H9 (cell line): Measurements from ENCODE around the gene NOVA2. TPM values are rescaled to one million over a fixed set of nuclear protein-coding genes. Genes with fewer than 3 reads are reported as not detected.

Experiments used
- DNase-seq: peaks from one replicate; pipeline ENCODE4 v3.0.0-alpha.2; 2017
- H2AFZ ChIP-seq: one replicate; pipeline ENCODE4 v1.6.1; 2013; ENCODE audit warnings: mild to moderate bottlenecking, low read length, control low read depth, moderate library complexity
- H2AK5ac ChIP-seq: 2 replicates; pipeline ENCODE4 v1.6.1; 2013; ENCODE audit warnings: low read length, control low read depth, mixed read lengths; ENCODE audit not compliant: insufficient read length
- H2BK120ac ChIP-seq: one replicate; pipeline ENCODE4 v1.6.1; 2013; ENCODE audit warnings: low read depth, mild to moderate bottlenecking, low read length, control low read depth, inconsistent platforms; ENCODE audit not compliant: poor library complexity, severe bottlenecking
- H2BK12ac ChIP-seq: 2 replicates; pipeline ENCODE4 v1.6.1; 2013; ENCODE audit warnings: low read length, control low read depth, mixed read lengths, low read depth; ENCODE audit not compliant: insufficient read length
- H2BK15ac ChIP-seq: 2 replicates; pipeline ENCODE4 v1.6.1; 2013; ENCODE audit warnings: low read depth, low read length, control low read depth
- H2BK20ac ChIP-seq: one replicate; pipeline ENCODE4 v1.6.1; 2013; ENCODE audit warnings: low read depth, mild to moderate bottlenecking, low read length, control low read depth, inconsistent platforms; ENCODE audit not compliant: poor library complexity, severe bottlenecking
- H2BK5ac ChIP-seq: 2 replicates; pipeline ENCODE4 v1.6.1; 2013; ENCODE audit warnings: low read length, control low read depth, mixed read lengths; ENCODE audit not compliant: insufficient read length
- H3K14ac ChIP-seq: 2 replicates; pipeline ENCODE4 v1.6.1; 2013; ENCODE audit warnings: low read length, control low read depth; ENCODE audit not compliant: insufficient read depth
- H3K18ac ChIP-seq: 2 replicates; pipeline ENCODE4 v1.6.1; 2013; ENCODE audit warnings: low read depth, mild to moderate bottlenecking, mixed read lengths, low read length, control low read depth; ENCODE audit not compliant: insufficient read length
- H3K23ac ChIP-seq: 2 replicates; pipeline ENCODE4 v1.6.1; 2013; ENCODE audit warnings: low read length, control low read depth, mixed read lengths, low read depth; ENCODE audit not compliant: insufficient read length
- H3K23me2 ChIP-seq: 2 replicates; pipeline ENCODE4 v1.6.1; 2013; ENCODE audit warnings: low read depth, mild to moderate bottlenecking, mixed read lengths, low read length, control low read depth; ENCODE audit not compliant: insufficient read length, poor library complexity, severe bottlenecking
- H3K27ac ChIP-seq: 2 replicates; pipeline ENCODE4 v1.5.1; 2013; ENCODE audit warnings: low read length, control low read depth, mixed read lengths, low read depth; ENCODE audit not compliant: insufficient read length
- H3K27me3 ChIP-seq: 2 replicates; pipeline ENCODE4 v1.6.1; 2013; ENCODE audit warnings: low read length, control low read depth, inconsistent platforms; ENCODE audit not compliant: insufficient read depth
- H3K4ac ChIP-seq: 2 replicates; pipeline ENCODE4 v1.6.1; 2013; ENCODE audit warnings: low read depth, mild to moderate bottlenecking, control low read depth, inconsistent platforms, low read length, moderate library complexity
- H3K4me1 ChIP-seq: 2 replicates; pipeline ENCODE4 v1.6.1; 2013; ENCODE audit warnings: low read length, control low read depth, inconsistent platforms; ENCODE audit not compliant: insufficient read depth
- H3K4me2 ChIP-seq: 2 replicates; pipeline ENCODE4 v1.6.1; 2013; ENCODE audit warnings: low read length, control low read depth, mixed read lengths; ENCODE audit not compliant: insufficient read length, insufficient read depth
- H3K56ac ChIP-seq: 2 replicates; pipeline ENCODE4 v1.6.1; 2013; ENCODE audit warnings: low read depth, mild to moderate bottlenecking, mixed read lengths, low read length, control low read depth; ENCODE audit not compliant: insufficient read length
- H3K79me1 ChIP-seq: 2 replicates; pipeline ENCODE4 v1.6.1; 2013; ENCODE audit warnings: low read depth, mild to moderate bottlenecking, moderate library complexity, low read length, control low read depth, inconsistent platforms; ENCODE audit not compliant: insufficient read depth, poor library complexity, severe bottlenecking
- H3K79me2 ChIP-seq: 2 replicates; pipeline ENCODE4 v1.6.1; 2013; ENCODE audit warnings: low read length, control low read depth, inconsistent platforms; ENCODE audit not compliant: insufficient read depth
- H3K9ac ChIP-seq: 2 replicates; pipeline ENCODE4 v1.6.1; 2013; ENCODE audit warnings: low read length, control low read depth, mixed read lengths; ENCODE audit not compliant: insufficient read length; ENCODE audit errors: extremely low read depth
- H3K9me3 ChIP-seq: one replicate; pipeline ENCODE4 v1.6.1; 2013; ENCODE audit warnings: low read depth, low read length, inconsistent platforms; ENCODE audit not compliant: control insufficient read depth
- H3T11ph ChIP-seq: one replicate; pipeline ENCODE4 v1.6.1; 2013; ENCODE audit warnings: mild to moderate bottlenecking, low read length, control low read depth, inconsistent platforms
- H4K20me1 ChIP-seq: one replicate; pipeline ENCODE4 v1.6.1; 2013; ENCODE audit not compliant: control insufficient read depth, insufficient read length, insufficient read depth
- H4K5ac ChIP-seq: 2 replicates; pipeline ENCODE4 v1.6.1; 2013; ENCODE audit warnings: low read depth, mild to moderate bottlenecking, mixed read lengths, low read length, control low read depth; ENCODE audit not compliant: insufficient read length
- H4K8ac ChIP-seq: replicated peaks from 2 replicates; pipeline ENCODE4 v1.6.1; 2013; ENCODE audit warnings: low read length, control low read depth, mixed read lengths, low read depth; ENCODE audit not compliant: insufficient read length
- H4K91ac ChIP-seq: 2 replicates; pipeline ENCODE4 v1.6.1; 2013; ENCODE audit warnings: low read depth, mild to moderate bottlenecking, moderate library complexity, mixed read lengths, low read length, control low read depth; ENCODE audit not compliant: insufficient read length
- H3K27ac Mint-ChIP-seq, 3 experiments: 2 replicates in 2 of 3; 3 replicates in 1 of 3; pipeline ENCODE4 v1.8.0; 2020 to 2021; ENCODE audit warnings: mixed read lengths in 3 of 3, mild to moderate bottlenecking in 1 of 3, moderate library complexity in 1 of 3
- H3K27me3 Mint-ChIP-seq: 2 replicates; pipeline ENCODE4 v1.8.0; 2021; ENCODE audit warnings: low read depth, mild to moderate bottlenecking, moderate library complexity, mixed read lengths
- H3K36me3 Mint-ChIP-seq, 3 experiments: 2 replicates in 2 of 3; 3 replicates in 1 of 3; pipeline ENCODE4 v1.8.0; 2020 to 2021; ENCODE audit warnings: low read depth in 3 of 3, mixed read lengths in 3 of 3; ENCODE audit not compliant: insufficient read depth in 1 of 3
- H3K4me1 Mint-ChIP-seq, 2 experiments: 2 replicates each; pipeline ENCODE4 v1.8.0; 2020; ENCODE audit warnings: mixed read lengths in 2 of 2
- H3K4me3 Mint-ChIP-seq, 2 experiments: 2 replicates in 1 of 2; 3 replicates in 1 of 2; pipeline ENCODE4 v1.8.0; 2020 to 2021; ENCODE audit warnings: mild to moderate bottlenecking in 2 of 2, mixed read lengths in 2 of 2, moderate library complexity in 1 of 2
- H3K9me3 Mint-ChIP-seq, 2 experiments: 2 replicates in 1 of 2; 3 replicates in 1 of 2; pipeline ENCODE4 v1.8.0; 2020; ENCODE audit warnings: mild to moderate bottlenecking in 2 of 2, mixed read lengths in 2 of 2, moderate library complexity in 1 of 2
- WGBS: extraction: QIAGEN DNeasy Blood & Tissue Kit; methylation state at CpG from one replicate; pipeline ENCODE4 v1.1.7; 2013; ENCODE audit warnings: missing lambda C conversion rate, low lambda C conversion rate, mixed read lengths; ENCODE audit not compliant: insufficient read length; ENCODE audit errors: extremely low coverage; 5-methylcytosine and 5-hydroxymethylcytosine counted together
- total RNA-seq: library from RNA; stranded (reverse); gene quantifications from 2 replicates; pipeline ENCODE4 v1.2.1, GENCODE V29; 2021
- TF ChIP-seq, protein P1 (sequence below): fragments of 200-600 bp; sonication (generic); conservative IDR thresholded peaks from 3 replicates; pipeline ENCODE4 v1.8.0; 2021; ENCODE audit warnings: antibody characterized with exemption, mild to moderate bottlenecking

NOVA2 gene
- total RNA-seq, 1 experiment from 2014 or later = 8.8 TPM

DNA sequence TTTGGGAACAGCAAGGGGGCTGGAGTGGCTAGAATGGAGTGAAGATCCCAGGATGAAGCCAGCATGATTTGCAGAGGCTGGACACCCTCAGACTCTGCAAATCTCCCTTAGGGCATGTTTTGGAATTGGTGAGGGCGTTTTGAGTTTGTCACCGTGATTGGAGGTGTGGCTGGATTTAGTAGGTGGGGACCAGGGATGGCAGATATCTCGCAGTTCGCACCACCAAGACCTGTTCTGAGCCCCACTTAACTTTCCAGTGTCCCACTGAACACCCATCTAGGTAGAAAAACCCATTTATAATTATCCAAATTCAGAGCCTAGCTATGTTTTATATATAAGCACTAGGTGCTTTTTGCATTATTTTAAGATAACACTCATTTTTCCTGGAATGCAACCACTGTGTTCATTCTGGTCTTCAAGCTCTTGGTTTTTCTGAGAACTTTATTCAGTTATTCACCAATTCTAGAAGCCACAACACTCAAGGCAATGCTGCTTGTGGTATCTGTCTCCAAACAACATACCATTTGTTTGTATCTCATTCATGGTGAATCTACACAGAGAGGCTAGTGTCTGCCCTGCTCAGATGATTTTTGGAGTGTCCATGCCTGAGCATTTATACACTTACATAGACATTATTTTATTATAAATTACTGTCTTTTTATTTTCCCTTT is 56.1 kb downstream of the NOVA2 start:
- H3K79me1 ChIP-seq = no peaks in the 10 kb centered on the region
- no peak overlapping the region for H2BK120ac ChIP-seq
- H3K36me3 Mint-ChIP-seq = no peaks in the 10 kb centered on the region
- no peak overlapping the region for H2AK5ac ChIP-seq
- no peaks in the 10 kb centered on the region for H3K9me3 ChIP-seq
- no peak overlapping the region for H3K9ac ChIP-seq
- no peak overlapping the region for H3K4me3 Mint-ChIP-seq
- no peak overlapping the region for H2BK5ac ChIP-seq
- H3K14ac ChIP-seq = no peak overlapping the region
- H3K27me3 ChIP-seq = no peaks in the 10 kb centered on the region
- H4K5ac ChIP-seq = no peak overlapping the region
- no peak overlapping the region for H3K4me2 ChIP-seq
- no peak overlapping the region for H2BK20ac ChIP-seq
- no peak overlapping the region for H4K91ac ChIP-seq
- TF ChIP-seq, protein P1, sequence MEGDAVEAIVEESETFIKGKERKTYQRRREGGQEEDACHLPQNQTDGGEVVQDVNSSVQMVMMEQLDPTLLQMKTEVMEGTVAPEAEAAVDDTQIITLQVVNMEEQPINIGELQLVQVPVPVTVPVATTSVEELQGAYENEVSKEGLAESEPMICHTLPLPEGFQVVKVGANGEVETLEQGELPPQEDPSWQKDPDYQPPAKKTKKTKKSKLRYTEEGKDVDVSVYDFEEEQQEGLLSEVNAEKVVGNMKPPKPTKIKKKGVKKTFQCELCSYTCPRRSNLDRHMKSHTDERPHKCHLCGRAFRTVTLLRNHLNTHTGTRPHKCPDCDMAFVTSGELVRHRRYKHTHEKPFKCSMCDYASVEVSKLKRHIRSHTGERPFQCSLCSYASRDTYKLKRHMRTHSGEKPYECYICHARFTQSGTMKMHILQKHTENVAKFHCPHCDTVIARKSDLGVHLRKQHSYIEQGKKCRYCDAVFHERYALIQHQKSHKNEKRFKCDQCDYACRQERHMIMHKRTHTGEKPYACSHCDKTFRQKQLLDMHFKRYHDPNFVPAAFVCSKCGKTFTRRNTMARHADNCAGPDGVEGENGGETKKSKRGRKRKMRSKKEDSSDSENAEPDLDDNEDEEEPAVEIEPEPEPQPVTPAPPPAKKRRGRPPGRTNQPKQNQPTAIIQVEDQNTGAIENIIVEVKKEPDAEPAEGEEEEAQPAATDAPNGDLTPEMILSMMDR = no peak
- no peaks in the 10 kb centered on the region; the same call in 1 of the 2 replicates for H3K4me1 ChIP-seq
- H3K4ac ChIP-seq = no peak overlapping the region
- H2BK12ac ChIP-seq = no peak overlapping the region
- no peak overlapping the region for H4K8ac ChIP-seq
- no peaks in the 10 kb centered on the region for H3K79me2 ChIP-seq
- WGBS = no CpG with 5 or more reads among the region's 4 CpGs
- no peak overlapping the region for H3K56ac ChIP-seq
- H3T11ph ChIP-seq = no peak overlapping the region
- peaks cover 16% of the 10 kb centered on the region; the same call in 1 of the 2 replicates for H3K27me3 Mint-ChIP-seq
- no peak overlapping the region for H3K23ac ChIP-seq
- H3K23me2 ChIP-seq = no peaks in the 10 kb centered on the region
- H2AFZ ChIP-seq = no peak overlapping the region
- no peaks in the 10 kb centered on the region for H4K20me1 ChIP-seq
- H3K27ac ChIP-seq = no peak overlapping the region
- no peak overlapping the region for H3K27ac Mint-ChIP-seq
- no peak overlapping the region for H2BK15ac ChIP-seq
- no peak for DNase-seq
- H3K4me1 Mint-ChIP-seq = peaks cover 5 to 16% of the 10 kb centered on the region in 2 experiments
- H3K9me3 Mint-ChIP-seq = no peaks in the 10 kb centered on the region
- H3K18ac ChIP-seq = no peak overlapping the region
